GM19328 (cell line): ENCODE data around the gene SRBD1.

ENCODE experiments used
- ATAC-seq: cut with Tn5 transposase; IDR thresholded peaks from one replicate; pipeline ENCODE4 v1.9.1; 2021; ENCODE audit warnings: mild to moderate bottlenecking, moderate library complexity; ENCODE audit not compliant: unreplicated experiment

Gene SRBD1, protein sequence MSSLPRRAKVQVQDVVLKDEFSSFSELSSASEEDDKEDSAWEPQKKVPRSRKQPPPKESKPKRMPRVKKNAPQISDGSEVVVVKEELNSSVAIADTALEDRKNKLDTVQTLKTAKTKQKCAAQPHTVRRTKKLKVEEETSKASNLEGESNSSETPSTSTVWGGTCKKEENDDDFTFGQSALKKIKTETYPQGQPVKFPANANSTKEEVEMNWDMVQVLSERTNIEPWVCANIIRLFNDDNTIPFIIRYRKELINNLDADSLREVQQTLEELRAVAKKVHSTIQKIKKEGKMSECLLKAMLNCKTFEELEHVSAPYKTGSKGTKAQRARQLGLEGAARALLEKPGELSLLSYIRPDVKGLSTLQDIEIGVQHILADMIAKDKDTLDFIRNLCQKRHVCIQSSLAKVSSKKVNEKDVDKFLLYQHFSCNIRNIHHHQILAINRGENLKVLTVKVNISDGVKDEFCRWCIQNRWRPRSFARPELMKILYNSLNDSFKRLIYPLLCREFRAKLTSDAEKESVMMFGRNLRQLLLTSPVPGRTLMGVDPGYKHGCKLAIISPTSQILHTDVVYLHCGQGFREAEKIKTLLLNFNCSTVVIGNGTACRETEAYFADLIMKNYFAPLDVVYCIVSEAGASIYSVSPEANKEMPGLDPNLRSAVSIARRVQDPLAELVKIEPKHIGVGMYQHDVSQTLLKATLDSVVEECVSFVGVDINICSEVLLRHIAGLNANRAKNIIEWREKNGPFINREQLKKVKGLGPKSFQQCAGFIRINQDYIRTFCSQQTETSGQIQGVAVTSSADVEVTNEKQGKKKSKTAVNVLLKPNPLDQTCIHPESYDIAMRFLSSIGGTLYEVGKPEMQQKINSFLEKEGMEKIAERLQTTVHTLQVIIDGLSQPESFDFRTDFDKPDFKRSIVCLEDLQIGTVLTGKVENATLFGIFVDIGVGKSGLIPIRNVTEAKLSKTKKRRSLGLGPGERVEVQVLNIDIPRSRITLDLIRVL

DNA sequence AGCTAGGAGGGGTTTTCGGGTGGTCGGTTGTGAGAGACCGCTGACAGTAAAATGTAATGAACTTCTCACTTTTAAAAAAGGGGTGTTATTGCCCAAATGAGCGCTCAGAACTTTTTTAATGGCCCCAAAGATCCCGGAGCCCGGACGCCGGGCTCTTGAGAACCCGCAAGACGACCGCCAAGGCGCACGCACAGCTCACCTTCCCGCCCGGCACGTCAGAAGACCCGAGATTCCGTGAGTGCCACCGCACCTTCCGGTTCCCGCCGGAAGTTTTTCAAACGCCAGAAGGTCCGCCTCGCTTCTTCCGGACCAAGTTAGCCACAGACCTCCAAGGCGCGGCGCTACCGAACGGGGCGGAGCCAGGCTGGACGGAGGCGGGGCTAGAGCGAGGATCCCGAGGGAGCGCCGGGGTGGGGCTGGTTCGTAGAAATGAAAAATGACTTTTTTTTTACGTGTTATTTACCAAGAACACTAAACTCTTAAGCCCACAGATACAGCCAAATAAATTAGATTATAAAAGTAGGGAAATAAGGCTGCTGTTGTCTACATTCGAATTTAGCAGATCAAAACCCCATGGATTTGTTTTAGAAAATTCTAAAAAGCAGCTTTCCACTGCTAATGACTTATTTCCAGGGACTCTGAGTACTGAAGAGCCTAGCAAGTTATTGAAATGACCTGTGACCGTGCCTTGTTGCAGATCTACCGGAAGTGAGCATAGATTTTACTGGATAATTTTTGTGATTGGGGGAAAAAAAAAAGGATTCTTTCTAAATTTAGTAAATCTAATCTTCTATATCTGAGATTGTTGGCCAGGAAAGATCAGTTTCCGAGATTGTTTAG, at the start of gene SRBD1:
Gene SRBD1 (minus strand): TSS at position 248 of the 840 bp plus-strand sequence. CDS start 5,826 bp downstream, outside the sequence.
- peak; percentile 89 for ATAC-seq

- ATAC-seq: no peak
Observed at GRCh38 chr2:45654250-45654649, 43.2 kb upstream of the SRBD1 start.

- no peak for ATAC-seq
Observed at GRCh38 chr2:45653122-45653913, 42.3 kb upstream of the SRBD1 start.

DNA sequence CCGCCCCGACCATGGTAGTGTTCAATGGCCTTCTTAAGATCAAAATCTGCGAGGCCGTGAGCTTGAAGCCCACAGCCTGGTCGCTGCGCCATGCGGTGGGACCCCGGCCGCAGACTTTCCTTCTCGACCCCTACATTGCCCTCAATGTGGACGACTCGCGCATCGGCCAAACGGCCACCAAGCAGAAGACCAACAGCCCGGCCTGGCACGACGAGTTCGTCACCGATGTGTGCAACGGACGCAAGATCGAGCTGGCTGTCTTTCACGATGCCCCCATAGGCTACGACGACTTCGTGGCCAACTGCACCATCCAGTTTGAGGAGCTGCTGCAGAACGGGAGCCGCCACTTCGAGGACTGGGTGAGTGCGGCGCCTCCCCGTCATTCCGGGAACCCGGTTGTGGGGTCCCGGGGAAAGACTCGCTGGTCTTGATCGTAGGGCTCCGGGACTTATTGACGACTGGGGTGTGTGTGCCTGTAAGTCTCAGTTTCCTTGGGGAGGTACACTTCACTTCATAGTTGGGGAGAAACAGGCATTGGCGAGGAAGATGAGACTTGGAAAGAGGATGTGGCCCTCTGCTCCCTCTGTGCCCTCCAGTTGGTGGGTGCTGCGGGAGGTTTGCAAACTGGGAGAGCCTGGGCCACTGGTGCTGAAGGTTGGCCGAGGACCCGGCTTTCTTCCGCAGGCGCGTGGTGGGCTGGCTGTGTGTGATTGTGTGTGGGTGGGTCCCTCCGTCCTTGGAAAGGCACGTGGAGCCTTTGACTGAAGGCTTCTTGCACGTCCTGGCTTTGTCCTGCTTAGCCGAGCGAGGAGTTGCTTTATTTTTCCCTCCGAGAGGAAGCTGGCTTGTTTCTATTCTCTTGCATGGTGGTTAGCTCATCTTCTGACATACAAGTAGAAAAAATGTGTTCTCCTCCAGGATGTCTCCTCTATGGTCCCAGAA, 41.3 kb upstream of the SRBD1 start:
- no peak for ATAC-seq

DNA sequence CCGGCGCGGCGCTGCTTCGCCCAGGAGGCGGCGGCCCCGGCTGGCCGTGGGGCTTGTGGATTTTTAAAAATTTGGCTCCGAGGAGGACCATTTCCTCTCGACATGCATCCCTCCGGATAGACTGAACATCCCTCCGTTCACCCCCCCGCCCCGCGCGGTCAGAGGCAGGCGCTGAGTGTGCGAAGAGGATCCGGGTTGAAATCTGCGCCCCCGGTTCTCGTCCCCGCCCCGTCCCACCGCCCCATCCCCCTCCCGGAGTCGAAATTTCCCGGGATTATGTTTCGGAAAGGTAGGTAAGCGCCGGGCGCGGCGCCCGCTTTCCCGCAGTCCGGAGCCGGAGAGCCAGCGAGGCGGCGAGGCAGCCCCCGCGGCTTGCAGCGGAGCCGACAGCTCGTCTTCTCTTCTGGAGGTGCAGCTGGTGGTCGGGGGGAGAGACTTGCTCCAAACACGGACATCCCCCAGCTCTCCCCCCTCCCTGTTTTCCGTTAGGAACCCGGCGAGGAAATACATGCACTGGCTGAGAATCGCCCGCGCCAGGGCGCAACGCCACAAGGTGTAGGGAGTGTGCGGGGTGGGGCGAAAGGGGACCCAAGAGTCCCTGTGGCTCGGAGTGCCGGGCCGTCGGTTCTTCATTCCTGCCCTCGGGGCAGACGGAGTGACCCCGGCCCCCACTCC, 40.5 kb upstream of the SRBD1 start, which contains the start of gene PRKCE:
Gene PRKCE (plus strand): TSS at position 261 of the 675 bp plus-strand sequence.
- peak; percentile 17 for ATAC-seq

GRCh38 chr2:45650851-45651414, 39.9 kb upstream of the SRBD1 start:
- ATAC-seq: peak; percentile 69

GRCh38 chr2:45649858-45650811, 39.1 kb upstream of the SRBD1 start:
- peak; percentile 10 for ATAC-seq

- ATAC-seq: no peak
Observed at GRCh38 chr2:45649462-45649857, 38.4 kb upstream of the SRBD1 start.

DNA sequence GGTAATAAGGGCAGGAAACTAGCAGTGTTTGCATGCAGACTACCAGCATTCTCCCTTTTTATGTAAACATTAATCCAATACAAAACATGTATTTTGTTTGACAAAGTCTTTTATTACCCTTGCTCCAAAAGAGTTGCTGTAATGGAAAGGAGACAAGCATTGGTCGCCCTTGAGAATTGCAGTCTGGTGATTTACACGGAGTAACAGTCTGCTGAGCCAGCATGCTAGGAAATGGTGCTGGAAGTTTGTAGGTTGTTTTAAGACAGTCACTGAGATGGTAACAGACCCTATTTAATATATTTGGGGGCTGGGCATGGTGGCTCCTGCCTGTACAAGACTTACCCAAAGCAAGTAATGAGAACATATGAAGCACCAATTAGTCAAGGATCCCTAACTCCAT, 37.6 kb upstream of the SRBD1 start:
- ATAC-seq: no peak

DNA sequence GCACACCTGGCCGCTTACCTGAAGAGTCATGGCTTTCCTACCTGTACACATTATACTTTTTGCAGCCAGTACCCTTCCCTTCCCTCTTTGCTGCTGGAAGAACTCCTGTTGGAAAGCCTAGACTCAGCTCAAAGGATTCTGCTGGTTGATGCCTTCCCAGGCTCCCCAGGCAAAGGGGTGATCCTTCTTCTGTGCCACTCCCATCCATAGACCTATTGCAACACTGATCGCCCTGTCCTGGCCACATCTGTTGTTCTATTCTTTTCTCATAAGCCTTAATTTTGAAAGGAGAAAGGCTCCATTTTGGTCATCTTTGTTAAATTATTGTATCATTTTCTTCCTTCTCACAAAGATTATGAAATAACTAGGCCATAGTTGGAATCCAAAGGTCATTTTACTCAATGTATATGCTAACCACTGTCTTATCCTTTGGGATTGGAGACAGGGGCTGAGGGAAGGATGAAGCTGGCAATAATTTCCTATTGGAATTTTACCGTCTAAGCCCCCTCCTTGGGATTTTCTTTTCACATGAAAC, 37.0 kb upstream of the SRBD1 start:
- ATAC-seq: no peak

DNA sequence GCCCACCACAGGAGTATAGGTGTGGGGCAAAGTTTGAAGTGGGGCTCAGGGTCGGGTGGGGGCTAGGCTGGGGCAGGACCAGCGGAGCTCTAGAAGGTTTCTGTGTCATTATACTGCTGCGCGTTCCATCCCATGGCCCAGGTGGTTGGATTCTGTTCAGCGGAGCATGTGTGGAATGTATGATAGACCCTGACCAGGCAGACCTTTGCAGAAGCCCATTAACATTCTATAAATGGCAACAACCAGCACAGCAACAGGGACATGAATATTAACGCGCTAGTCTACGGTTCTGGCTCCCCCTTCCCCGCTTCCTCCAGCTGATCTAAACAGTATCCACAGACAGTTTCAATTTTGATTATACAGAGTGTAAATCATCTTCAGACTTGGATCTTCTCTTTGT, 36.3 kb upstream of the SRBD1 start:
- ATAC-seq: no peak

DNA sequence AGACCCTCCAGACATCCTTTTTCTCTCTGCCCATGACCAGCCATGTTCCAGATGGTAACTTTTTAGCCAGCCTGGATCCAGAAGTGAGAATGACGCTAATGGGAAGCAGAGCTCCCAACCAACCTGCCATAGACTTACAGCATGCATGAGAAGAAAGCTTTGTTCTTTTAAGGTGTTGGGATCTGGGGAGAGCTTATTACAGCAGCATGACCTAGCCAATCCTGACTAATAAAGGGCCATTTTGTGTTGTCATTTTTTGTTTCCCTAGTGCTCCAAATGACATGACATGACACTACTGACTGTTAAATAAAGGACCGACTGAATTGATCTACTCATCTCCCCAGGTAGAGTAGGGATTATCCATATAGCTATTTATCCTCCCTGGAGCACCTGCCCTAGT, 35.2 kb upstream of the SRBD1 start:
- no peak for ATAC-seq

DNA sequence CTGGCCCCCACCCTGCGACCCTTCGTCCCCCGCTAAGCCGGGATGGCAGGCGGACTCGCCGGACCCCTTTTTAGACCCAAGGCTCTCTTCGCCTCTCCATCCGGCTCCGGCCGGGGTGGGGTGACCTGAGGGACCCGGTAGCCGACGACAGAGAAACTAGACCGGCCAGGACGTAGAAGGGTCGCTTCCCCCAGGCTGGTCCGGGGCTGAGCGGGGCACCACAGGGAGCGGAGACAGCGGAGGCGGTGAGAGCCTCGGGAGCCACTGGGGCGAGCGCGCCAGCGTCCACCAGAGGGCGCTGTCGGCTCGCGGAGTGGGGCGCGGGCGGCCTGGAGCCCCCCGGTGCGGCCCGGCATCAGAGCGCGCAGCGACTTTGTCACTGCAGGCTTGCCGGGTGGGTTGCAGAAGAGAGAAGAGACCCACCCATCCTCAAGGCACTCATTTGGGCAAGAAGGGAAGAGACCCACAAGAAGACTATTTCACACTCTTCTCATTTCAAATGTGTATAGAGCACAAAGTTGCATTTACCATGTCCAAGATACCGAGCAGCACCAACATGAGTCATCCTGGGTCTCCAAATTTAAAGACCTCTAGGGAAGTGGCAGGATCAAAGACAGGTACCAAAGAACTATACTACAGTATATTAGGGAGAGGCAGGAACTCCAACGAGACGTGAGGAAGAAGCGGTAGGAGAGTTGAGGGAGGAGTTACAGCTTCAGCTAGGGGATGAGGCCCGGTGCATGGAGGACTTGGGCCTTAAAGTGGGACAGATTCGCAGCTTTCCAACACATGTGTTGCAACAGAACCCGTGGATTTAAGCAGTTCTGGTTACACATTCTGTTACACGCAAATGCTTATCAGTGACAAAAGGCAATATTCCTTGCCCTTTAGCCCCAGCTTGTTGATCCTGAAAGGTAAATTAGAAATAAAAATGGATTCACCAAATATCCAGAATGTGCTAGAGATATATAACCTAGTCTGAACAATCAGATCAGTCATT, 32.8 kb upstream of the SRBD1 start:
- ATAC-seq: peak; percentile 87

DNA sequence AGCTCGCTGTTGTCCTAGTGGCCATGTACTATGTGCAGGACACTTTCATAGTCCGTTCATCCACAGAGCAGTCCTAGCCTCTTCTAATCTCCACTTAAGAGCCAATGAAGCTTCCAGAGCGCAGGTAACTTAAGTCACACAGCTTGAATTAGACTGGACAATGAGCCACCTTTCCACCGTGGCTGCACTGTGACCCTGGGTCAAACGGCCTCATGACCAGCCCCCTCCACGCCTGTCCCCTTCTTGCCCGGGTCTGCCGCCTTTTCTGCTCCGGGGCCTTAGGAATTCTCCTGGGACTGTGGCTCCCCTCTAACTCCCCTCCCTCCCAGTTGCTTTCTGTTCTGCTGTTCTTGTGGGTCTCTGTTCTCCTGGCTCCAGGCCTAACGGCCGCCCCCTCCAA, 32.0 kb upstream of the SRBD1 start:
- ATAC-seq: no peak

- no peak for ATAC-seq
Observed at GRCh38 chr2:45640576-45640975, 29.5 kb upstream of the SRBD1 start.
